ENCODE results near the gene SLC26A2. TPM values are rescaled to one million over a fixed set of nuclear protein-coding genes. Genes with fewer than 3 reads are reported as not detected.
A peak's percentile ranks its signal among the peaks of the same experiment; 100 is the strongest.

SLC26A2 gene
- total and polyA plus RNA-seq, 2 experiments from 2014 or later = 6.2 to 11.1 TPM

DNA sequence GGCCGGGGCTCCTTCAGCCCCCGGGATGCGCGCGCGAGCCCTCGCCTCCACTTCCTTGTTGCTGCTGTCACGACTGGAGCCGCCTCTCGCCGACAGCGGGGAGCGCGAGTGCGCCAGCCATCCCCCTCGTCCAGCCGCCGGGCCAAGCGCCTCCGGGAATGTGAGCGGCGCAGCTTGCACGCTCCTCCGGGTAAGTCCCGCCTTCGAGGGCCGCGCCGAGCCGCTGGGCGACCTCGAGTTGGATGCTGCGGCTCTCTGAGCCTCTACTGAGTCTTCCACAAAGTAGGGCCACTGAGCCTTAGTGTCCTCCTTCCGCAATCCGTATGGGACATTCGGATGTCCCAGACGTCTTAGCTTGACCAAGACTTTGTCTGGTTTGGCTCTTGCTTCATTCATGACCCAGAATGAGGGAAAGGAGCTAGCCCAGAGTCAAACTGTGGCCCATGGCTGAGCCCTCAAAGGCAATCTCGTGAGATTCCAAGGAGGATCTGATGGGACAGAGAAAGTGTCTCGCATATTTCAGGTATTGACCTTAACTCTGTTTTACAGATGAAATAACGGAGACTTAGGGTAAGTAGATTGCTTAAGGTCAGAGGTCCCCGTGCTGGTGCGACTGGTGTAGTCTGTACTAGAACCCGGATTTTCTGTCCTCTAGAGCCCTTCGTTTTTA, 40.6 kb downstream of the SLC26A2 start:
- peak; percentile 89 for DNase-seq
- peak overlapping the region; percentile 89 for H3K27ac ChIP-seq
- H3K4me1 ChIP-seq (ENCODE audit: insufficient read depth) = peaks cover 23% of the 10 kb centered on the region
- H3K9me3 ChIP-seq (ENCODE audit: low read depth) = no peaks in the 10 kb centered on the region
- H3F3A ChIP-seq (ENCODE audit: insufficient read depth) = peaks cover 25% of the 10 kb centered on the region
- H3K27me3 ChIP-seq (replicated peaks; ENCODE audit: insufficient read depth) = no peaks in the 10 kb centered on the region
- H3K4me3 ChIP-seq = peak overlapping the region; percentile 86
- no peak for TF ChIP-seq EZH2 (IDR thresholded peaks at IDR 0.05; ENCODE audit: insufficient read depth, poor library complexity, severe bottlenecking)
- TF ChIP-seq EZH2phosphoT487 (IDR thresholded peaks at IDR 0.05; ENCODE audit: insufficient read depth, low read depth) = no peak
- peaks cover 72% of the 10 kb centered on the region for H3K79me2 ChIP-seq (ENCODE audit: insufficient read depth)
- in situ Hi-C loops (cut with MboI) = no loop called here
- H3K9ac ChIP-seq = peak overlapping the region; percentile 95
- 1 to 3% methylated on average over 30 to 41 of the region's 44 CpGs for WGBS, 2 experiments (ENCODE audit: low coverage in 1 of 2, low lambda C conversion rate in 2 of 2, missing lambda C conversion rate in 2 of 2)
- H3K9me2 ChIP-seq (ENCODE audit: insufficient read depth) = no peaks in the 10 kb centered on the region
- H2AFZ ChIP-seq = peak overlapping the region; percentile 66
- no peaks in the 10 kb centered on the region for H4K20me1 ChIP-seq (ENCODE audit: insufficient read depth)
- 0 out of 2 replicates have a peak, but pooled peaks cover 10% of the 10 kb centered on the region for H3K36me3 ChIP-seq (ENCODE audit: low read depth)
- H3K4me2 ChIP-seq (ENCODE audit: unreplicated experiment) = peak overlapping the region; percentile 96

GRCh38 chr5:150001660-150002486, 41.3 kb downstream of the SLC26A2 start:
- peak overlapping the region; percentile 89 for H3K27ac ChIP-seq
- peaks cover 79% of the 10 kb centered on the region for H3K79me2 ChIP-seq (ENCODE audit: insufficient read depth)
- H3K9me3 ChIP-seq (ENCODE audit: low read depth) = no peaks in the 10 kb centered on the region
- 0 out of 2 replicates have a peak, but pooled peaks cover 11% of the 10 kb centered on the region for H3K36me3 ChIP-seq (ENCODE audit: low read depth)
- H2AFZ ChIP-seq = peak overlapping the region; percentile 66
- 10 to 13% methylated on average over 8 of the region's 8 CpGs for WGBS, 2 experiments (ENCODE audit: low coverage in 1 of 2, low lambda C conversion rate in 2 of 2, missing lambda C conversion rate in 2 of 2)
- TF ChIP-seq EZH2phosphoT487 (IDR thresholded peaks at IDR 0.05; ENCODE audit: insufficient read depth, low read depth) = no peak
- no peak for TF ChIP-seq EZH2 (IDR thresholded peaks at IDR 0.05; ENCODE audit: insufficient read depth, poor library complexity, severe bottlenecking)
- no peaks in the 10 kb centered on the region for H3K9me2 ChIP-seq (ENCODE audit: insufficient read depth)
- H4K20me1 ChIP-seq (ENCODE audit: insufficient read depth) = no peaks in the 10 kb centered on the region
- peak; percentile 89 for DNase-seq
- in situ Hi-C loops (cut with MboI) = no loop called here
- H3F3A ChIP-seq (ENCODE audit: insufficient read depth) = peaks cover 25% of the 10 kb centered on the region
- H3K27me3 ChIP-seq (replicated peaks; ENCODE audit: insufficient read depth) = no peaks in the 10 kb centered on the region
- peaks cover 23% of the 10 kb centered on the region for H3K4me1 ChIP-seq (ENCODE audit: insufficient read depth)
- H3K4me2 ChIP-seq (ENCODE audit: unreplicated experiment) = peak overlapping the region; percentile 96
- H3K9ac ChIP-seq = peak overlapping the region; percentile 95
- peak overlapping the region; percentile 86 for H3K4me3 ChIP-seq

DNA sequence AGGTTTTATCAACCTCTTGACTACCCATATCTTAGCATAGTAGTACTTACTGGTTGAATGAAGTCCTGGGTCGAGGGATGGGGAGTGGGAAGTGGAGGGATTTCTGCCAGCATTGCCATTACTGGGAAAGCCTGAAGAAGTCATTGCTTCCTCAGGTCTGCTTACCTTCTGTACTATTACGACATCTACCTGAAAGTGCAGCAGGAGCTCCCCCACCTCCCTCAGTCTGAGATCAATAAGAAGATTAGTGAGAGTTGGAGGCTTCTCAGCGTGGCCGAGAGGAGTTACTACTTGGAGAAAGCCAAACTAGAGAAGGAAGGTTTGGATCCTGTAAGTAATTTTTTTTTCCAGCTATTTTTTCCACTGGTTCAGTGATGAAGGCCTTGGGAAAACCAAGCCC, 45.8 kb downstream of the SLC26A2 start:
- no peak overlapping the region for H3K27ac ChIP-seq
- peaks cover 35% of the 10 kb centered on the region for H3K36me3 ChIP-seq (ENCODE audit: low read depth)
- no peak overlapping the region for H3K9ac ChIP-seq
- H3K27me3 ChIP-seq (replicated peaks; ENCODE audit: insufficient read depth) = no peaks in the 10 kb centered on the region
- DNase-seq = no peak
- WGBS, 2 experiments (ENCODE audit: low coverage in 1 of 2, low lambda C conversion rate in 2 of 2, missing lambda C conversion rate in 2 of 2) = 82 to 84% methylated on average over 4 of the region's 4 CpGs
- peaks cover 28% of the 10 kb centered on the region for H3K4me1 ChIP-seq (ENCODE audit: insufficient read depth)
- H3K9me2 ChIP-seq (ENCODE audit: insufficient read depth) = no peaks in the 10 kb centered on the region
- H3K4me3 ChIP-seq = no peak overlapping the region
- TF ChIP-seq EZH2 (IDR thresholded peaks at IDR 0.05; ENCODE audit: insufficient read depth, poor library complexity, severe bottlenecking) (no peak), EZH2phosphoT487 (IDR thresholded peaks at IDR 0.05; ENCODE audit: insufficient read depth, low read depth) (no peak)
- no peak overlapping the region for H3K4me2 ChIP-seq (ENCODE audit: unreplicated experiment)
- in situ Hi-C loops (cut with MboI) = no loop called here
- no peaks in the 10 kb centered on the region for H3K9me3 ChIP-seq (ENCODE audit: low read depth)
- no peaks in the 10 kb centered on the region for H4K20me1 ChIP-seq (ENCODE audit: insufficient read depth)
- no peak overlapping the region for H2AFZ ChIP-seq
- peaks cover 34% of the 10 kb centered on the region for H3F3A ChIP-seq (ENCODE audit: insufficient read depth)
- peaks cover 97% of the 10 kb centered on the region for H3K79me2 ChIP-seq (ENCODE audit: insufficient read depth)

DNA sequence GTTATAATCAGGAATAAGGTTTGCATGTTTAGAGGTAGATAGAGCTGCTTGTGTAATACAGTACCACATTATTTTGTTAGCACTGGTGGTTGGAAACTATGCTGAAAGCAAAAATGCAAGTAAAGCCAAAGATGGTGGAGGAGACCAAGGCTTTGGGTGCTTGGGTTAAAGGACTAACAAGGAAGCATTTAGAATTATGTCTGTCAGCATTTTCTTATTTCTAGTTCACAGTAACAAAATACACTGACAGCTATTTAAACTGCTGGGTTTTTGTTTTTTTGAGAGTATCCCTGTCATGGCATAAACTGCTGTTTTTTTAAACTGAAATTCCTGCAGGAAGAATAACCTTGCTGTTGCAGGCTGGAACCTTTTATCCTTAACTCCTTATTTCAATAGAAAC, 46.5 kb downstream of the SLC26A2 start:
- Histone ChIP-seq H4K20me1 (ENCODE audit: insufficient read depth) (no peaks in the 10 kb centered on the region), H3K4me1 (ENCODE audit: insufficient read depth) (peaks cover 25% of the 10 kb centered on the region), H3K36me3 (ENCODE audit: low read depth) (peaks cover 38% of the 10 kb centered on the region), H3K9me3 (ENCODE audit: low read depth) (no peaks in the 10 kb centered on the region), H3K4me2 (ENCODE audit: unreplicated experiment) (no peak overlapping the region), H3K9me2 (ENCODE audit: insufficient read depth) (no peaks in the 10 kb centered on the region), H3K27ac (no peak overlapping the region), H2AFZ (no peak overlapping the region), H3K4me3 (no peak overlapping the region), H3K27me3 (replicated peaks; ENCODE audit: insufficient read depth) (no peaks in the 10 kb centered on the region), H3K9ac (no peak overlapping the region), H3F3A (ENCODE audit: insufficient read depth) (peaks cover 26% of the 10 kb centered on the region), H3K79me2 (ENCODE audit: insufficient read depth) (peaks cover 97% of the 10 kb centered on the region)
- in situ Hi-C loops (cut with MboI) = no loop called here
- TF ChIP-seq EZH2 (IDR thresholded peaks at IDR 0.05; ENCODE audit: insufficient read depth, poor library complexity, severe bottlenecking) (no peak), EZH2phosphoT487 (IDR thresholded peaks at IDR 0.05; ENCODE audit: insufficient read depth, low read depth) (no peak)
- no peak for DNase-seq

All from GM23248 (cell line).